GM19372 (cell line): ENCODE measurements around the gene RIMKLA.
A peak's percentile ranks its signal among the peaks of the same experiment; 100 is the strongest.

Experiments used
- ATAC-seq: cut with Tn5 transposase; IDR thresholded peaks from one replicate; pipeline ENCODE4 v1.9.1; 2021; ENCODE audit warnings: mild to moderate bottlenecking, low read depth, moderate library complexity; ENCODE audit not compliant: unreplicated experiment

RIMKLA gene

DNA sequence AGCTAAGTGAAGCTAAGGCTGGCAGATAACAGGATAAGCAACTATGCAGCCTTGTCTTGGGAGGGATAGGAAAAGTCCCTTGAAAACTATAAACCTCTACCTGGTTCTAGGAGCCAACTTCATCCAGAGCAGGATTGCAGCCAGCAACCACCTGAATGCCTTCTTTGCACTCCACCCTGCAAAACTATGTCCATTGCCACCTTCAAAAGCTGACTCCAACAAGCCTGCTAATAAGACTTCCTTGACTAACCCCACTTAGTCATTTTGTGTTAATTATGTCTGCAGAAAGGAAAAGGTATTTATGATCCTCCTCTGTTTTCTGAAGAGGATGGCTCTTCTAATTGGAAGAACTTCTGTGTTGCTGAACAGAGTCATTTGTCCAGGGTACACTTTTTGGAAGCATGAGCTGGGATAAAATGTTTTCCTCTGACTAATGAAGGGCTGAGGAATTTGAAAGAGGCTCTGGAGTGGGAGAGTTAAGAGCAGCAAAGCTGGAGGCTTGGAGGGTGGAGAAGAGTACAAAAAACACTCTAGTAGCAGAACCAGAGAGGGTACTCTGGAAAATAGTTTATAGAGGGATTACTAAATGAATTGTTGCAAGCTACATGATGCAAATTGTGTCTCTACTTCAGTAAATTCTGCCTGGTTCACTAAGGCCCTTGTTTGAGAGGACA is 9.6 kb upstream of the RIMKLA start:
- ATAC-seq, result no peak

DNA sequence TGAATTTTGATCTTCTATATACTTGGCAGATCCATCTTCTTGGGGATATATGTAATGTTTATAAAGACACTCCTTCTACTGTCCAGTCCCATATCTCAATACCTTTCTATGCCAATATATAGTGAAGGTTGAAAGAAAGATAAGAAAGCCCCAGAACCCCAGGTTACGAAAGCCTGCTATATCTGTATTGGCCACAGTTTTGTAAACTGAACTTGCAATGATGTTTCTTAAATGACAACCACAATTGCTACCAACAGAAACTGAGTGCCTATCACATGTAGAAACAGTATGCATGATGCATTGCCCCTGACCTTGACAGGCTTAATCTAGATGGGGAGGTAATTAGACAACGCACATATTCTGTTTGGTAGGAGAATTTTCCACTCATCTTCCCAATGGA is 7.8 kb upstream of the RIMKLA start:
- ATAC-seq, result no peak

DNA sequence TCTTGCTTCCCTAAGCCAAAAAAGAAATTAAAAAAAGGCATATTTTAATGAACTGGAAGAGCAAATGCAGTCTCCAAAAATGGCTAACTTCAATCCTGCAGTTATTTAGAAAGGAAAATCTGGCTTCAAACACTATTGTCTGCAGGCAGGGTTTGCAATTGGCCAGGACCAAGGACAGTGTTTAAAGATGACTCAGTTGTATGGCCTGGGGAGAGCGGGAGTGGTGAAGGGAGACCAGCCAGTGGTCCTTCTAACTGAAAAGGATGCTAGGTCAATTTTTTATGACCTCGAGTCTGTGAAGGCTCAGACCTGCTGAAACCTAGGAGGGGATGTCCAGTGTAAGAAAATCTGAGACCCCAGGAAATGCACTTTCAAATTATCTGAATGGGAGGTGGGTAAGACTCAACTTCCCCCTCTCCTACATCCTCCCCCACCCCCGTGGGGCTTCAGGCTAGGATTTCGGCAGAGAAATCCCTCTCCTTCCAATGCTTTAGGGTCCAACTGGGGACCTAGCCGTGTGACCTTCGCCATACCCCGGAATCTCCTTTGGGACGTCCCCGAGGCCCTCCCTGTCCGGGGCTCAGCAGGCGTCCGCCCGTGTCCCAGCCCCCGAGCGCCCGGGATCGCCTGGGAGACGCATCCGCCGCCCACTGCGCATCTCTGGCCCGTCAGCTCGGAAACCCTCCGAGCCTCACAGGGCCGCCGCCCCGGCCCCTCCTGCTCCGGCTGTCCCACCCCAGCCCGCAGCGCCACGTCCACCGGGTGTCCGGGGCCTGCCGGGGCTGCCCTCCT is 602 bp upstream of the RIMKLA start:
- peak; percentile 41 for ATAC-seq

DNA sequence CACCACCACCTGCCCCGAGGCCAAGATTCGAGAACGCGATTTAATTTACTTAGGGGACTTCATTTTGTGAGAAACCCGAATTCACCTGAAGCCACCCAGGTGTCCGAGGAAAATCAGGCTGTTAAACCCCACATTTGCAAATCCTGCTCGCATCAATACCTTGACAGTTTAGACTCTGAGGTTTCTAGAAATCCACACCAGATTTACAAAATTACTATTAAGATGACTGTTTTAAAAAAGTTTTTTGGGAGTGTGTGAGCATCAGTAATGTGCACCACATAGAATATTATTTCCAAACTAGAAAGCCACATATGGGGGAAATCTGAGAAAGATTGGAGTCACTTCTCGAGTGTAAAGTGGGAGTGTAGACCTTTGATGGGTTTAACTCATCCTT is 685 bp downstream of the RIMKLA start:
- no peak for ATAC-seq

DNA sequence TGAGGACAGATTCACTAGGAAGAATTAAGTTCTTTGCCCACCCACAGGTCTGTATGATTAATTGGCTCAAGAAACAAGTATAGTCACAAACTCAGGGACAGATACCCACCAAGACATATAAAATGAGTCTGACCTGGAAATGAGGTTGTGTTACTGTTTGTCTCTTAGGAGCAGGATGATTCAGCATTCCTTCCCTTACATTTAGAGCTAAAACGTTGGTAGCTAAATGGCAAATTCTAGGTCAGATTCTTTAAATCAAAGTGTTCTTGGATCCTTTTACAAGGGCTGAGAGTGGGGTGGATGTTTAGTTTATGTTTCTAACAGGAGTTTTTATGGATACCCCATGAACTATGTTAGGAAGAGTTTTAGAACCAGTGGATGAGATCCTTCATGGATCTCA is 4.7 kb downstream of the RIMKLA start:
- no peak for ATAC-seq

DNA sequence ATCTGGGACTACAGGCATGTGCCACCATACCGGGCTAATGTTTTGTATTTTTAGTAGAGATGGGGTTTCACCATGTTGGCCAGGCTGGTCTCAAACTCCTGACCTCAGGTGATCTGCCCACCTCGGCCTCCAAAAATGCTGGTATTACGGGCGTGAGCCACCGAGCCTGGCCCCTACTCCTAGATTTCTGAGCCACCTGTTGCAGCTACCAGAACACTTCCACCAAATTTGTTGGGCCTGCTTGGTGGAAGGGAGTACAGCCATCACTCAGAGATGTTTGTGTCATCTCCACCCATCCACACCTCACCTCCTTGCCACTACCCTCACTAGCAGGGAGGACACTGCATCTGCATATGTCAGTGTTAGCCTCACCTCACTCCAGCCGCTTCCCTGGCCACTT is 5.5 kb downstream of the RIMKLA start:
- no peak for ATAC-seq

DNA sequence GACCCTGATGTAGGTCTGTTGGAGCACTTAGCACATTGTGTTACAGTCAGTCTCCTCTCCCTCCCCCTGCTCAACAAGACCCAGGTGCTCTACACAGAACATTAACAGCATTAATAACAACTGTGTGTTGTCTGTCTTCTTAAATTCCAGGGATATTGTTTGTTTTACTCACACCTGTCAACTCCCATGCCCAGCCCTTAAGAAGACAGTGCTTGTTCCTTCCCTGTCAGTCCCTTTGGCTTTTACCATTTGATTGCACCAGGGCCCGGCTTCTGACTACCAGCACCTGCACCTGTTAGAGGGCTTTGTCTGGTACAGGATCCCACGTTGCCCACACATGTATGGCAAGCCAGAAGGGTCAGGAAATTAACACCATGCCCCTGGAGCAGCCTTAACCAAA is 11.7 kb downstream of the RIMKLA start:
- no peak for ATAC-seq

DNA sequence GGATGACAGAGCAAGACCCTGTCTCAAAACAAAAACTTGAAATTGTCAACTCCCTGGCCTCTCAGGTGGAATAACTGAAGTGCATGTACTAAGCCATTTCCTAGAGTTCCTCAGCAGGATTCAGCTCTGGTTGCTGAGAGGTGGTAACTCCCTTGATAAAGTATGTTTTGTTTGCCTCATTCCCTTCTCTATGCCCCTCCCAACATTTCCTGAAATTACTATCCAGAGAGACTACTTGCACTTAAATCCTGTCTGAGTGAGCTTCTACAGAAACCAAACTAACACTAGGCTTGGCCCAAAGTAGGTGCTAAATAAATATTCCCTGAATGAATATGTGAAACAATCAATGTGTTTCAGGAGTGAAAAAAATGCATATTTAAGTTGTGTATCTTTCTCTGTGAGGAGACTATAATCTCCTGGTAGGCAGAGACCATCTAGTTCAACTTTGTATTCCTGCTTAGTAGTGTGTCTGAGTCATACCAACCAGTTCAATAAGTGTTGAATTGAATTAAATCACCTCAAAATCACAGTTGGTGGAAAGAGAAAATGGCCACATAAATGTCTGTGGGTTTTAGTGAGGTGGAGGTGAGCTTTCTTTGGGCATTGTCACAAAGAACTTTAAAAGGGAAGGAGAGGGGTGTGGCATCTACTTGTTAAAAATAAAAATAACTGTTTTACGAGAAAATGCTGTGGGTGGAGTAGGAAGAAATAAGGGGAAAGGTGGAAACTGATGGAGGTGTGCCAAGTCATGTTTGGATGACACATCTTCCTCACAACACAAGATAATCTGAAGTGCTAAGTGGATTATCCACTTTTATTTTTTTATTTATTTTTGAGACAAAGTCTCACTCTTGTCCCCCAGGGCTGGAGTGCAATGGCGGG is 12.6 kb downstream of the RIMKLA start:
- ATAC-seq, result no peak

DNA sequence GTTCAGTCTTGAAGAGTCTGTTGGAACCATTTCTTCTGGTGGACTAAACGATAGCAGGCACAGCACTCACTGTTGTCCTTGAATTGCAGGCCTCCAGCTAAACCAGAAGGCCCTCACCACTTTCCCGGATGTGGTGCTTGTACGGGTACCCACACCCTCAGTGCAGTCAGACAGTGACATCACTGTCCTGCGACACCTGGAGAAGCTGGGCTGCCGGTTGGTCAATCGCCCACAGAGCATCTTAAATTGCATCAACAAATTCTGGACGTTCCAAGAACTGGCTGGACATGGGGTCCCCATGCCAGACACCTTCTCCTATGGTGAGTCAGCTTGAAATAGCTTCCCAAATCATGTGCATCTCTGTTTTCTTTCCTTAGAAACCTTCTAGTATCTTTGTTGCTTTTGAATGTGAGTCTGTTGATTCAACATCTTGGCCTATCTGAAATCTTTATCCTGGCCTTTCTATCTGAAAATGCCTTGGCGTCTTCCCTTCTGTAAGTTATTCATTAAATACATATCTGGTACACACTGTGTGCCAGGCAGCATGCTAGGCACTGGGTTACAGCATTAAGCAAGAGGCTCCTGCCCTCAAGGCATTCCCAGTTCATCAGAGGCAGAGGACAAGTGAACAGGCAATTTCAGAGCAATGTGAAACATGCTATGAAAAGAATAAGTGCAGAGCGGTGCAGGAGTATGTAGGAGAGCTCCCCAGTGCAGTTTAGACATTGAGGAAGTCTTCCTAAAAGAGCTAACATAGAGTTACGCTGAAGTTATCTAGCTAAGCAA is 18.9 kb downstream of the RIMKLA start:
- ATAC-seq, result no peak

DNA sequence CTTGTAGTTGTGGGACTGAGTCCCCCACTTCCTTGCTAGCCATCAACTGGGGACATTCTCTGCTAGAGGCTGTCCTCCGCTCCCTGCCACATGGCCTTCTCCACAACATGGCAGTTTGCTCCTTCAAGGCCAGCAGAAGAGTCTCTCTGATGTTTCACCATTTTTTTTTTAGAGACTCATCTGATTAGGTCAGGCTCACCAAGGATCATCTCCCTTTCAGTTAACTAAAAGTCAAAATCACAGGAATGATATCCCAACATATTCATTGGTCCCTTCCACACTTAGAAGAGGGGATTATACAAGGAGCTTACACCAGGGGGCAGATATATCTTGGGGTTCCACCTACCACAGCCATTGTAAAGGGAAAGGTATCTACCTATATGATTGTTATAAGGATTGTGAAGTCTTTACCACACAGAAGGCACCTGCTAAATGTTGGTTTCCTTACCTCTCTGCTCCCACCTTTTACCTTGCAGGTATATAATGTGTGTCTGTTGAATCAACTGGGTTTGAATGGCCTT is 23.3 kb downstream of the RIMKLA start:
- ATAC-seq, result no peak

DNA sequence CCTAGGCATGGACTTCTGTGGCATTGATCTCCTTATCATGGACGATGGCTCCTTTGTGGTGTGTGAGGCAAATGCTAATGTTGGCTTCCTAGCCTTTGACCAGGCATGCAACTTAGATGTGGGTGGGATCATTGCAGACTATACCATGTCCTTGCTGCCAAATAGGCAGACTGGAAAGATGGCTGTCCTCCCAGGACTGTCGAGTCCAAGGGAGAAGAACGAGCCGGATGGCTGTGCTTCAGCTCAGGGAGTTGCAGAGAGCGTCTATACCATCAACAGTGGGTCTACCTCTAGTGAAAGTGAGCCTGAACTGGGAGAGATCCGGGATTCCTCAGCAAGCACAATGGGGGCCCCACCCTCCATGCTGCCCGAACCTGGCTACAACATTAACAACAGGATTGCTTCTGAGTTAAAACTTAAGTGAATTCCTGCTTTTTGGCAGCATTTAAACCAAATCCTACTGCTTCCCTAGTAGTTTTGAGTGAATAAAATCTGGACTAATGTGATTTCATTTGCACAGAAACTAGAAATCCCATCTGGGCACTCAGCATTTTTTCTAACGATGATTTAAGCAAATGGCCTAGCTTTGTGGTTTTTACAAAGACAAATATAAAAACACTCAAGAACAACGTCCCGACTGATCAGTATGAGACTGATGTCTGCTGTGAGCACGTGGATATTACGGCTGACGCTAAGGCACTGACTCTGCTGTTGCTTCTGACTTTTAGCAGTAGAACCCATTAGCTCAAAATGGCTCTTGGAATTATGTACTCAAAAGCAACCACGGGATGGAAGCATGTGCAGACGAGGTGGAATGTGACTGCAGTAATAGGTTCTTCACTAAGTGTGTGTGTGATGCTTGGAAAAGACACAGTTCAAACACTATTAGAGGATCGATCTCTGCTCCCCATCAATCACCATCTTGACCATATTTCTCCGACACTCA is 34.2 kb downstream of the RIMKLA start:
- ATAC-seq, result no peak

DNA sequence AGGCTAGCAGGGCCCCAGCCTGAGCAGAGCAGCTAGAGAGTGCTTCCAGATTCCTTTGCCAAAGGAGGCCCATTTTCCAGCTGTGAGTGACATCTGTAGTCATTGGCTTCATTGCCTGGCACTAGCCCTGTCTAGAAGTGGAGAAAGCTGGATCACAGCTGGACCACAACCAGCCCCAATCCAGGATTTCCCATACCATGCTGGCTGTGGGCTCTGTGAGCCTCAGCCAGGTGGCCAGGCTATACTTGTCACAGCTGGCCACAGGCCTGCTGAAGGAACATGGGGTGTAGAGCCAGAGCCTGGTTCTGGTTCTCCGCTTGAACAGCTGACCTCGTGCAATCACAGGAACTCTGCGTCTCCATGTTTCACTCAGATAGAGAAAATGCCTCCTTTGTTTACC is 36.6 kb downstream of the RIMKLA start:
- no peak for ATAC-seq

DNA sequence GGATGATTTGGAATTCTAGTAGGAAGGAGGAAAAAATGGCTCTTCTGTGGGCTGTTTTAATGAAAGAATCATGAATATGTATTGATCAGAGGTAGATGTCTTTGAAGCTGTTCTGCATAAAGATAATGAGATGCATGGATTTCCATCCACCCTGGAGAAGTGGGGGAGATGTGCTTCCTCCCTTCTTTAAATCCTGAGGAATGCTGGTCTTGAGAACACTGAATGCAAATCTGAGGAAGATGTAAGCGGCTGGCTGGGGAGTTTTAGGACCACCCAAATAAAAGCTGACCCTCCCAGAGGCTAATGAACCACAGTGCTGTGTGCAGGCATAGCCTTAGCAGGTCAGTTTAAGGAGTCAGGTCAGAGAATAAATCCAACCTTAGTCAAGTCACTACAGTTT is 37.9 kb downstream of the RIMKLA start:
- no peak for ATAC-seq

DNA sequence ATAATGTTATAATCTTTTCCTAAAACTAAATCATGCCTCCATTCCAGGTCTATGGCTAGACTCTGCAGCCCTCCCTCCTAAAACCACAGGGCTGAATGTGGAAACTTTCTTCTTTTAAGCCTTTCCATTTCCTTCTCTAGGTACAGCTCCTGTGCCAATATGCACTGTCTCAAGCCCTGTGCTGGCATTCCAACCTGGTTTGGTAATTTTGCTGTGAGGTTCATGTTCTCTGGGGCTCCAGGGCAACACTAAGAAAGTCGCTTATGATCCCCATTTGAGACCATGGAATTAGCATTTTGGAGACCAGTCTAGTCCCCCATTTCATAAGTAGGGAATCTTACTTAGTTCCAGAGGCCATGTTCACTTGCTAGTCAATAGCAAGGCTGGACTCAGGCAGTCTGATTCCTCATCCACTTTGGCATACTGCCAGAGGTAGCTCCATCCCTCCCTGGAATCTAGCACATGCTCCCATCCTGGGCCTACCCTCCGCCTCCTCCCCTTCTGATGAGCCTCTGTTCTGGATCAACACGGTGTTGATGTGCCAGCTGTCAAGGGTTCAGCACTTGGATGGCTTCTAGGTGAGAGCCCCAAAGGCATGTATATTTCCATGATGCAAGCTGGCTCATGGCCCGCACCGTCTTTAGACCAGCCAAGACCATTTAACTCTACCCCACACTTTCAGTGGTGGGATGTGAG is 38.7 kb downstream of the RIMKLA start:
- ATAC-seq, result no peak

DNA sequence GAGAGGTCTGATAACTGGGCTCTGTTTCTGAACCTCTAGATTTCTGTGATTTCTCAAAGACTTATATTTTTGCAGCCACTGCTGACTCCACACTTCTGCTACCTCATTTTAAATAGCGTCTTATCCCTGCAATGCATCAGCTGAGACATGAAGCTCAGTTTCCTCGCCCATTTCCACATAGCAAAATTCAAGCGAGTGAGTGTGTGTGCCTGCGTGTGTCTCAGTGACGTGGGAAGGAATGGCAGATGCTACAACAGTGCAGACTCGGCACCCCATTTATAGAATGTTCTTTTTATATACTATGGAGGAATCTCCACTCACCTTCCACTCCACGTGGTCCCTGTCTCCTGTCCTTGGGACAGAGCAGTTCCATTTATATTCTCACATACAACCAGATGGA is 39.5 kb downstream of the RIMKLA start:
- no peak for ATAC-seq

DNA sequence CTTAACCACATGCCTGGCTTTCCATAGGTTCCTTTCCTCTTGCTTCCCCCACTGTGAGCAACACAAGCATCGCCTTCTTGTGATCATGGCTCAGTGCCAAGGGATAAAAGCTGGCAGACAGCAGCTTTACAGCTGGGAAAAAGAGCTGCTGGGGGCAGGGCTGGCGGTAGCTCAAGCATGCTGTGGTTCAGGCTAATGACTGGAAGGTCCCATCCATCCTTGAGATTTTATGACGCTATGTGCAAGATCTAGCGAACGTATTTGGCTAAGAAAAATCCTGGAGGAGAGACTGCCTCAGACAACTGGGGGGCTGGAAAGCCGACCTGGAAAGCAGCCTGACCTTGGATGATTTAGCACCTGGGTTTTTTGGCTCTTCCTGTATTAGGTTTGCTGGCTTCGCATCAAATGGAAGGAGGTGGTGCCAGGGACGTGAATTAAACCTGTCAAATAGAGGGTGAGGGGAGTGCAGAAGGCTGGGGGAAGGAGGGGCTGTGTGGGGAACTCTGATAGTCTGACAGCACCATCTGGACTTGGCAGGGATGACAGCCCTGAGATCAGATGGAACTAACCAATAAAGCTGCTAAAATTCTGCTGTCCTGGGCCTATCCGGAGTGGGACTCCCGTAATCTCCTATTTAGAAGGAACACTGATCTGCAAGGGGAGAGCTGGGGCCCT is 40.5 kb downstream of the RIMKLA start:
- no peak for ATAC-seq

DNA sequence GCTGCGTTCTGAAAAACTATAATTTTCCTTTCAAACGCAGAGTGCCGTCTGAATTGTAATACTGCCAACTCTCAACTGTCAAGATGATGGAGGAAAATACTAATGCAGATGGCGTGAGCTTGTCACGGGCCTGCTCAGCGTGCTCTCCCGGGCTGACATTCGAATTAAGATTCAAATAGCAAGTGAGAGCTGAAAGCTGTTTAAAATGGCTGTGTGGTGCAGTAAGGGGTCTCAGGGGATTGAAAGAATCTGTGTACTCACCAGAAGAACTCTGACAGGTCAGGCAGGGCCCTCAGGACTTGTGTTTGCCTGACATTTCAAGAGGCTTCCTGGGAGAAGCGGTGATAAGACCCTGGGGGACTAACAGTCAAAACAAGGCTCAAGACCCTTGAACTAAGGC is 42.1 kb downstream of the RIMKLA start:
- no peak for ATAC-seq

DNA sequence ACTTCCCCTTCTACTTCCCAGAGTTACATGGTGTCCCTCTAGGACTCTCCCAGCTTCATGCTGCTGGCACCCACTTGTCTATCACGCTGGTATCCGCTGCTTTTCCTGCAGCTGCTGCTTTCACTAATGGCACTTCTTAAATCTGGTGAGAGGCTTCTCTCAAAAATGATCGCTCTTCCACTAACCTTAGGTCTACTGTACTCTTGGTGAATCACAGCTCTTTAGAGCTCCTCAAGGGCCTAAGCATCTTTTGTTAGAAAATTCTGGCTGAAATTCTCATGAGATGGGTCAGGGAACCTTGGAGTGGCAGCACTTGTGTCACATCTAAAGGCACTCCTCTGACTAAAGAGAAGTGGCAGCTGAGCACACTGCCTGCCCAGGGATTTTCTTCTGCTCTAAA is 43.1 kb downstream of the RIMKLA start:
- no peak for ATAC-seq
